ENCODE data around the gene PXK.

Gene PXK

DNA sequence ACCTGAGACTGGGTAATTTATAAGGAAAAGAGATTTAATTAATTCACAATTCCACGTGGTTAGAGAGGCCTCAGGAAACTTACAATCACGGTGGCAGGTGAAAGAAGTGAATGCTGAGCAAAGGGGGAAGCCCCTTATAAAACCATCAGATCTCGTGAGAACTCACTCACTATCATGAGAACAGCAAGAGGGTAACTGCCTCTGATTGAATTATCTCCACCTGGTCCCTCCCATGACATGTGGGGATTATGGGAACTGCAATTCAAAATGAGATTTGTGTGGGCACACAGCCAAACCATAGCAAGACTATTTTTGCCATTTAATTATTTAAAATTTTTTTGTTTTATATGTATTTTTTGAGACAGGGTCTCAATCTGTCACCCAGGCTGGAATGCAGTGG, 132.2 kb downstream of the PXK start:
- peaks cover 0 to 14% (median 12%) of the 10 kb centered on the region in 5 donors for H3K4me1 ChIP-seq (ENCODE audit: control insufficient read depth in 5 of 5, insufficient read depth in 5 of 5, low read length in 5 of 5)
- H3K27me3 ChIP-seq (ENCODE audit: control insufficient read depth in 5 of 5, insufficient read depth in 4 of 5, low read length in 5 of 5), result no peaks in the 10 kb centered on the region
- no peak overlapping the region for H3K27ac ChIP-seq (ENCODE audit: low read depth, low read length)
- no peaks in the 10 kb centered on the region for H3K9me3 ChIP-seq (ENCODE audit: control insufficient read depth in 5 of 5, low read length in 5 of 5)
- H3K36me3 ChIP-seq (ENCODE audit: control insufficient read depth in 5 of 5, insufficient read depth in 5 of 5, low read length in 5 of 5), result no peaks in the 10 kb centered on the region
- no peak overlapping the region for H3K9ac ChIP-seq (ENCODE audit: low read length in 5 of 5)
- no peak overlapping the region for H3K4me3 ChIP-seq (ENCODE audit: low read depth in 1 of 5, low read length in 5 of 5)

DNA sequence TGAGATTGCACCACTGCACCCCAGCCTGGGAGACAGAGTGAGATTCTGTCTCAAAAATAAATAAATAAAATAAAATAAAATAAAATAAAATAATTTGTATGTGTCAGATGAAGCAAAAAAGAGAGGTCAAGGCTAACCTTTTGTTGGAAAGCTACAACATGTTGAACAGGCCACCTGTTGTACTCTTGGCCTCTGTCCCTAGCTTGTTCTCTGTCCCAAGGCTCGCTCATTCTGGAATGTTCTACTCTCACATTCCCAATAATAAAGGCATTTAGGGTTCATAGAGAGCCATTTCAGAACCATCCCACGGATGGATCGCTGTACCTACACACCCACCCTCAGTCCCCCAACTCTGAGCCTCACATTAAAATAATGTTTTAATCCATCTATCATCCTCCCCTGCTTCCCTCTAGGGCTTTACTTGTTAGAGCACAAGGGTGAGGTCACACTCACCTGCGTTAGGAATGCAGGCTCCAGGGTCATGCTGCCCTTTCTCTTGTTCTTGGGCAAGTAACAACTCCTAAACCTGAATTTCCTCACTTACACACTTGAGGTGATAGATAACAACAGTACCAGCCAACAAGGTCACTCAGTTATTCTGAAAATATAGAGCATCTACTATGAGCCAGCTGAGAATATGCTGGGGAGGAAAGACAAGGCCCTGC, 134.3 kb downstream of the PXK start:
- no peak overlapping the region for H3K4me3 ChIP-seq (ENCODE audit: low read depth in 1 of 5, low read length in 5 of 5)
- no peak overlapping the region for H3K27ac ChIP-seq (ENCODE audit: low read depth, low read length)
- no peaks in the 10 kb centered on the region for H3K36me3 ChIP-seq (ENCODE audit: control insufficient read depth in 5 of 5, insufficient read depth in 5 of 5, low read length in 5 of 5)
- H3K9ac ChIP-seq (ENCODE audit: low read length in 5 of 5), result no peak overlapping the region
- peaks cover 0 to 14% (median 12%) of the 10 kb centered on the region in 5 donors for H3K4me1 ChIP-seq (ENCODE audit: control insufficient read depth in 5 of 5, insufficient read depth in 5 of 5, low read length in 5 of 5)
- H3K27me3 ChIP-seq (ENCODE audit: control insufficient read depth in 5 of 5, insufficient read depth in 4 of 5, low read length in 5 of 5), result no peaks in the 10 kb centered on the region
- H3K9me3 ChIP-seq (ENCODE audit: control insufficient read depth in 5 of 5, low read length in 5 of 5), result no peaks in the 10 kb centered on the region

DNA sequence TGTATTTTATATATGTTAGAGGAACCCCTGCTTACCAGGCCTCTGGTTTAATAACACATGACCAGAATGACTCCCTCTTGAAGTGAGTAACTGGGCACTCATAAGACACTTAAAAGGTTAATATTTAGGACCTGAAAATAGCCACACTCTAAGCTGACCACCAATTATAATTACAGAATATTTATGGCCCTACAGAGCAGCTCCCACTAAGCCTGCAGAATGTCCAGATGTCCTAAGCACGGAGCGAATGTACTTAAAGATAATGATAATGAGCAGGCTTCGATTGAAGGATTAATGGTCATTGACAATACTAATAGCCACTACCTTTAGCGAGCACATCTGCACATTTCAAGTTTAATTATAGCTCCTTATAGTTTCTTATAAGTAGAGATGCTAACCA, 136.4 kb downstream of the PXK start:
- H3K4me1 ChIP-seq (ENCODE audit: control insufficient read depth in 5 of 5, insufficient read depth in 5 of 5, low read length in 5 of 5), result no peaks in the 10 kb centered on the region
- no peak overlapping the region for H3K27ac ChIP-seq (ENCODE audit: low read depth, low read length)
- no peak overlapping the region for H3K4me3 ChIP-seq (ENCODE audit: low read depth in 1 of 5, low read length in 5 of 5)
- H3K9ac ChIP-seq (ENCODE audit: low read length in 5 of 5), result no peak overlapping the region
- no peaks in the 10 kb centered on the region for H3K36me3 ChIP-seq (ENCODE audit: control insufficient read depth in 5 of 5, insufficient read depth in 5 of 5, low read length in 5 of 5)
- no peaks in the 10 kb centered on the region for H3K9me3 ChIP-seq (ENCODE audit: control insufficient read depth in 5 of 5, low read length in 5 of 5)
- no peaks in the 10 kb centered on the region for H3K27me3 ChIP-seq (ENCODE audit: control insufficient read depth in 5 of 5, insufficient read depth in 4 of 5, low read length in 5 of 5)

DNA sequence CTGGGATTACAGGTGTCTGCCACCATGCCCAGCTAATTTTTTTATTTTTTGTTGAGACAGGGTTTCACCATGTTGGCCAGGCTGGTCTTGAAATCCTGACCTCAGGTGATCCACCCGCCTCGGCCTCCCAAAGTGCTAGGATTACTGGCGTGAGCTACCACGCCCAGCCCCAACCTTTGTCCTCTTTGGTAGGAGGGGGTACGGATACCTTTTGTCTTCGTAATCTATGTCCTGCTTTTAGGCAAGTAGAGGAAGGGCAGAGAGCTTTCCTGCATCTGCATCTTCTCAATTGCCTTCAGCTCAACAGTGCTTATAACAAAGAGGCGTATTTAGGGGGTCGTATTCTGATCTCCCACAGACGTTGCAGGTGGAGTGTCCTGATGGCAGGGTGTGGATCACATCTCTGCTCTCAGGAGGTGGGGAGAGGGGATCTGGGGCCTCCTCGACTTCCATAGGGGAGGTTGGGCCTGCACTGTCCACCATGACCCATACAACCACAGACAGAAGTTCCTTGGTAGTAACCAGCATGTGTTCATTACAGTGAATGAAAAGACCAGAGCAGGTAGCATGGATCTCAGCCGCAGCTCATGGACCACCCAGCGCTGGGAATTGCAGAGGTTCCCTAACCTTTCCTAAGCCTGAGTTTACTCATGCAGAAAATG, 137.8 kb downstream of the PXK start:
- Histone ChIP-seq H3K36me3 (ENCODE audit: control insufficient read depth in 5 of 5, insufficient read depth in 5 of 5, low read length in 5 of 5) (no peaks in the 10 kb centered on the region), H3K27me3 (ENCODE audit: control insufficient read depth in 5 of 5, insufficient read depth in 4 of 5, low read length in 5 of 5) (no peaks in the 10 kb centered on the region), H3K9ac (ENCODE audit: low read length in 5 of 5) (no peak overlapping the region), H3K27ac (ENCODE audit: low read depth, low read length) (no peak overlapping the region), H3K4me1 (ENCODE audit: control insufficient read depth in 5 of 5, insufficient read depth in 5 of 5, low read length in 5 of 5) (peaks cover 0 to 12% (median 0%) of the 10 kb centered on the region in 5 donors), H3K9me3 (ENCODE audit: control insufficient read depth in 5 of 5, low read length in 5 of 5) (no peaks in the 10 kb centered on the region), H3K4me3 (ENCODE audit: low read depth in 1 of 5, low read length in 5 of 5) (no peak overlapping the region)

DNA sequence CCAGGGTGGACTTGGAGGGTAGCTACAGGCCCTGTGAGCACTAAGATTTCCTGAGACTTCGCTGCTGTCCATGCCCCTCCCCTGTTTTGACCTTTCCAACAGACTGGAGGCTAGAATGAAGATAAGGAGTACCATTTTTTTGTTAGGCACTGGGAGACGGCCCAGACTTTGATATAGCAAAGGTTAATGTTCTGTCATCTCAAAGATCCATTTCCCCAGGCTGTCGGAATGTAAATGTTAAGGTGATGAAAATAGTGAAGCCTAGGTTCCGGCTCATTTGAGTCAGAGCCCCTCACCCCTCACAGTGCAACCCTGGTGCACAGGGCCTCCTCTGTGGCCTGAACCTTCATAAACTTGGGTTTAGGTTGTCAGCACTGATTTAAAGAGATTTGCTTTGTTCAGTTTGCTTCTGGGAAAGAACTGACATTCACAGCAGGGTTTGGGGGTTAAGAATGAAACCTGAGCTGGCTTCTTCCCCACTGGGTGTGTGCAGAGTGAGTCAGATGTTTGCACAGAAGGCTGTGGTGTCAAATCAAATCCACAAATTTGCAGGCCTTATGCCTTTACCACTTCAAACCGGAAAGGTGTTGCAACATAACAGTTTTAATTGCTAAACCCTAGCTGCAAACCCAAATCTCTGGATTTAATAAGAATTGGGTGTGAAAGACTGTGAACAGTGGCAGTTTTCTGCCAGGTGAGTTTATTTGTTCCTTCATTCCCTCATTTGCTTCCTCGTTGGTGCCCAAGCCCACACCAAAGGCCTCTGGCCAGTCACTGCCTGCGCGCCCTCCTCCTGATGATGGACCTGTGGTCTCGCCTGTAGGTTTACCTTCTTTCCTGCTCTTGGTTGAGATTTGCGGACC, 138.6 kb downstream of the PXK start:
- H3K4me1 ChIP-seq (ENCODE audit: control insufficient read depth in 5 of 5, insufficient read depth in 5 of 5, low read length in 5 of 5), result peaks cover 0 to 12% (median 0%) of the 10 kb centered on the region in 5 donors
- H3K4me3 ChIP-seq (ENCODE audit: low read depth in 1 of 5, low read length in 5 of 5), result no peak overlapping the region
- H3K9ac ChIP-seq (ENCODE audit: low read length in 5 of 5), result no peak overlapping the region
- H3K27me3 ChIP-seq (ENCODE audit: control insufficient read depth in 5 of 5, insufficient read depth in 4 of 5, low read length in 5 of 5), result no peaks in the 10 kb centered on the region
- H3K36me3 ChIP-seq (ENCODE audit: control insufficient read depth in 5 of 5, insufficient read depth in 5 of 5, low read length in 5 of 5), result no peaks in the 10 kb centered on the region
- H3K9me3 ChIP-seq (ENCODE audit: control insufficient read depth in 5 of 5, low read length in 5 of 5), result no peaks in the 10 kb centered on the region
- H3K27ac ChIP-seq (ENCODE audit: low read depth, low read length), result no peak overlapping the region

DNA sequence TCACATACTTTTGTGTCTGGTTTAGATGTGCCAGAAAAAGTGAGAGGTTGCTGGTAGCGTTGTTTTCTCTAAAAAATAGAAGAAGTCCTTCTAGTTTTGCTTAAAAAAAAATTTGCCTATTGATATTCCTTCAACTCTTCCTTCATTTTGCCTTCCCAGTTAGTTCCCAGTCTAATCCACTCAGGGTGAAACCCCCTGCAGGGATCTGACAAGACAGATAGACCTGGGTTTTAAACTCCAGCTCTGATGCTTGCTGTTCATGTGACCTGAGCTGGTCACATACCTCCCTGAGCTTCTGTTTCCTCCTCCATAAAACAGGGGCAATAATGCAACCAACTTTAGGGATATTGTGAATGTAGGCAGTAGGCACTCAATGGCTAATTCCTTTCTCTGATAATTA, 140.6 kb downstream of the PXK start:
- Histone ChIP-seq H3K9me3 (ENCODE audit: control insufficient read depth in 5 of 5, low read length in 5 of 5) (no peaks in the 10 kb centered on the region), H3K27me3 (ENCODE audit: control insufficient read depth in 5 of 5, insufficient read depth in 4 of 5, low read length in 5 of 5) (no peaks in the 10 kb centered on the region), H3K27ac (ENCODE audit: low read depth, low read length) (no peak overlapping the region), H3K36me3 (ENCODE audit: control insufficient read depth in 5 of 5, insufficient read depth in 5 of 5, low read length in 5 of 5) (no peaks in the 10 kb centered on the region), H3K9ac (ENCODE audit: low read length in 5 of 5) (no peak overlapping the region), H3K4me1 (ENCODE audit: control insufficient read depth in 5 of 5, insufficient read depth in 5 of 5, low read length in 5 of 5) (peaks cover 0 to 12% (median 0%) of the 10 kb centered on the region in 5 donors), H3K4me3 (ENCODE audit: low read depth in 1 of 5, low read length in 5 of 5) (no peak overlapping the region)

DNA sequence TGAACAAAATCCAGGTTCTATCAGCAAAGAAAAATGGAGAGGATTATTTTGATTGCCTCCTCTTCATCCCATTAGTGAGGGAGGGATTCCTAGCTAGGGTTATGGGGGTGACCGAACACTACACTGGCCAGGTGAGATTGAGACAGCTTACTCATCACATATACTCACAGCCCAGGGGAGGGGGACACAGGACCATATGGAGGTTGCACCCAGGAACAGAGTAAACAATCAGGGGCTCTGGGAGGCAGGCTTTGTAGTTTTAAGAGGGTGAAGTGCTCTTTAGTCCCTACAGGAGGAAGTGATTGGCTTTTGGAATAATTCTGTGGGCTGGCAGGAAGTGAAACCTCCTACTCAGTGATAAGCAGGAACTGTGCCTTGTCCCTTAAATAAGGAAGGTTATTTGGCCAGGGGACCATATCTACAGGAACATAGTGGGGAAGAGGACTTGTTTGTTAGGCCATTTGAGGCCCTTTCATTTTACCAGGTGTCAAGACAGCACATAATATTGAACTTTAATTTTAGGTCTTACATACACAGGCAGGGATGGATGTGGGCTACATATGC, 141.7 kb downstream of the PXK start:
- Histone ChIP-seq H3K4me3 (ENCODE audit: low read depth in 1 of 5, low read length in 5 of 5) (no peak overlapping the region), H3K27ac (ENCODE audit: low read depth, low read length) (no peak overlapping the region), H3K9ac (ENCODE audit: low read length in 5 of 5) (no peak overlapping the region), H3K9me3 (ENCODE audit: control insufficient read depth in 5 of 5, low read length in 5 of 5) (no peaks in the 10 kb centered on the region), H3K4me1 (ENCODE audit: control insufficient read depth in 5 of 5, insufficient read depth in 5 of 5, low read length in 5 of 5) (peaks cover 0 to 12% (median 0%) of the 10 kb centered on the region in 5 donors), H3K27me3 (ENCODE audit: control insufficient read depth in 5 of 5, insufficient read depth in 4 of 5, low read length in 5 of 5) (no peaks in the 10 kb centered on the region), H3K36me3 (ENCODE audit: control insufficient read depth in 5 of 5, insufficient read depth in 5 of 5, low read length in 5 of 5) (no peaks in the 10 kb centered on the region)

DNA sequence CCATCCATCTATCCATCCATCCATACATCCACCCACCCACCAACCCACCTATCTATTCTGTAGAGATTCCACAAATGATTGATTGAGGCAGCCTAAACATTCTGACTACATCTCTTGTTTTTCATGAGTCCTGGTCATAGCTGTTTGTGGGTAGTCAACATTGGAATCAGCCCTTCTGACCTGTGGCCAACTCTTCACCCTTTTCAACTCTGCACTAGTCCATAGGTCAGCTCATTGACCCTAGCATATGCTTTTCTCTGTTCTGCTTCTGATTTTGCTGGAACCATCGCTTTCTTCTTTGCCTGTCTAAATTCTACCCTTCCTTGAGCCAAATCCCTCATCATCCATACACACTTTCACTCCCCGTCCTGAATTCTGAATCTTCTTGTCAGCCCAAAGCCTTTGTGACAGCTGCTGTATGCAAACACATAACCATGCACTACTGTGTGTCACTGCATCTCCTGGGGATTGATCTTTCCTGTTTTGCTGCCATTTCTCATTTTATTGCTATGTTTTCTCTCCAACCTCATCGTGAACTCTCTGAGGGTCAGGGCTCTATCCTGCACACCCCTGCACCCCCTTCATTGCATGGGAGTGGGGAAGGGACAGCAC, 142.4 kb downstream of the PXK start:
- Histone ChIP-seq H3K27me3 (ENCODE audit: control insufficient read depth in 5 of 5, insufficient read depth in 4 of 5, low read length in 5 of 5) (no peaks in the 10 kb centered on the region), H3K4me3 (ENCODE audit: low read depth in 1 of 5, low read length in 5 of 5) (no peak overlapping the region), H3K27ac (ENCODE audit: low read depth, low read length) (no peak overlapping the region), H3K36me3 (ENCODE audit: control insufficient read depth in 5 of 5, insufficient read depth in 5 of 5, low read length in 5 of 5) (no peaks in the 10 kb centered on the region), H3K9me3 (ENCODE audit: control insufficient read depth in 5 of 5, low read length in 5 of 5) (no peaks in the 10 kb centered on the region), H3K9ac (ENCODE audit: low read length in 5 of 5) (no peak overlapping the region), H3K4me1 (ENCODE audit: control insufficient read depth in 5 of 5, insufficient read depth in 5 of 5, low read length in 5 of 5) (peaks cover 0 to 12% (median 0%) of the 10 kb centered on the region in 5 donors)
